Measurements from ENCODE around the gene WDR18. TPM values are rescaled to one million over a fixed set of nuclear protein-coding genes. Genes with fewer than 3 reads are reported as not detected.

Gene WDR18
- total RNA-seq, 4 donors from 2014 or later, result 9.9 to 30.3 (median 28.4) TPM

- no peaks in the 10 kb centered on the region for H3K9me3 ChIP-seq
- peaks cover 6 to 21% (median 16%) of the 10 kb centered on the region in 4 donors for H3K4me1 ChIP-seq
- DNase-seq (ENCODE audit: extremely low spot score), result no peak
- WGBS, result 89% methylated on average over 15 of the region's 25 CpGs
- H3K27me3 ChIP-seq, result no peaks in the 10 kb centered on the region
- H3K36me3 ChIP-seq, result peaks cover 0 to 8% (median 7%) of the 10 kb centered on the region in 4 donors
- intact Hi-C loops (cut with DNase I), result no loop called here
- no peak overlapping the region for H3K4me3 ChIP-seq
- H3K27ac ChIP-seq (replicated peaks in 1 of 4), result no peak overlapping the region
- TF ChIP-seq POLR2AphosphoS5 (IDR thresholded peaks at IDR 0.05) (no peak), POLR2A (IDR thresholded peaks at IDR 0.05; ENCODE audit: low read depth) (no peak), CTCF (IDR thresholded peaks at IDR 0.05) (no peak), EP300 (IDR thresholded peaks at IDR 0.05) (no peak)
These were observed 35.2 kb upstream of the WDR18 start for GRCh38 chr19:948842-949496.

GRCh38 chr19:950352-951066, 33.6 kb upstream of the WDR18 start:
- no peak for TF ChIP-seq EP300 (IDR thresholded peaks at IDR 0.05)
- no peak for TF ChIP-seq POLR2AphosphoS5 (IDR thresholded peaks at IDR 0.05)
- TF ChIP-seq CTCF (IDR thresholded peaks at IDR 0.05), result no peak
- no peak for TF ChIP-seq POLR2A (IDR thresholded peaks at IDR 0.05; ENCODE audit: low read depth)
- peaks cover 0 to 8% (median 7%) of the 10 kb centered on the region in 4 donors for H3K36me3 ChIP-seq
- peaks cover 6 to 21% (median 16%) of the 10 kb centered on the region in 4 donors for H3K4me1 ChIP-seq
- H3K27me3 ChIP-seq, result no peaks in the 10 kb centered on the region
- H3K4me3 ChIP-seq, result no peak overlapping the region
- 90% methylated on average over 17 of the region's 17 CpGs for WGBS
- intact Hi-C loops (cut with DNase I), result no loop called here
- no peaks in the 10 kb centered on the region for H3K9me3 ChIP-seq
- H3K27ac ChIP-seq (replicated peaks in 1 of 4), result no peak overlapping the region
- DNase-seq (ENCODE audit: extremely low spot score), result no peak

GRCh38 chr19:952049-952679, 32.0 kb upstream of the WDR18 start:
- H3K9me3 ChIP-seq, result no peaks in the 10 kb centered on the region
- H3K4me3 ChIP-seq, result no peak overlapping the region
- H3K36me3 ChIP-seq, result peaks cover 0 to 8% (median 7%) of the 10 kb centered on the region in 4 donors
- DNase-seq (ENCODE audit: extremely low spot score), result no peak
- 88% methylated on average over 13 of the region's 14 CpGs for WGBS
- H3K27me3 ChIP-seq, result no peaks in the 10 kb centered on the region
- no peak overlapping the region for H3K27ac ChIP-seq (replicated peaks in 1 of 4)
- H3K4me1 ChIP-seq, result peaks cover 6 to 21% (median 16%) of the 10 kb centered on the region in 4 donors
- intact Hi-C loops (cut with DNase I), result no loop called here
- no peak for TF ChIP-seq POLR2A (IDR thresholded peaks at IDR 0.05; ENCODE audit: low read depth)
- no peak for TF ChIP-seq POLR2AphosphoS5 (IDR thresholded peaks at IDR 0.05)
- TF ChIP-seq CTCF (IDR thresholded peaks at IDR 0.05), result no peak
- TF ChIP-seq EP300 (IDR thresholded peaks at IDR 0.05), result no peak

GRCh38 chr19:952680-953444, 31.3 kb upstream of the WDR18 start:
- Histone ChIP-seq H3K4me1 (peaks cover 6 to 21% (median 16%) of the 10 kb centered on the region in 4 donors), H3K4me3 (no peak overlapping the region), H3K36me3 (peaks cover 0 to 4% (median 4%) of the 10 kb centered on the region in 4 donors), H3K27ac (replicated peaks in 1 of 4) (no peak overlapping the region), H3K27me3 (no peaks in the 10 kb centered on the region), H3K9me3 (no peaks in the 10 kb centered on the region)
- TF ChIP-seq POLR2A (IDR thresholded peaks at IDR 0.05; ENCODE audit: low read depth), result no peak
- TF ChIP-seq POLR2AphosphoS5 (IDR thresholded peaks at IDR 0.05), result no peak
- TF ChIP-seq CTCF (IDR thresholded peaks at IDR 0.05), result no peak
- TF ChIP-seq EP300 (IDR thresholded peaks at IDR 0.05), result no peak
- intact Hi-C loops (cut with DNase I), result no loop called here
- no peak for DNase-seq (ENCODE audit: extremely low spot score)
- WGBS, result 37% methylated on average over 11 of the region's 21 CpGs

Data from esophagus muscularis mucosa (tissue), 4 donors.